Naive thymus-derived CD4-positive, alpha-beta T cell (primary cell): ENCODE data around the gene ZNF32. TPM values are rescaled to one million over a fixed set of nuclear protein-coding genes. Genes with fewer than 3 reads are reported as not detected.

ENCODE experiments used
- ATAC-seq: fragments of 150-1000 bp; cut with Tn5 transposase; 2 replicates; pipeline ENCODE4 v1.10.0; 2021; ENCODE audit warnings: mild to moderate bottlenecking, moderate library complexity
- CTCF ChIA-PET: fragments of 350-600 bp; sonication (Branson Sonifier 250); formaldehyde crosslinking; loops from one replicate; lab custom pipeline; 2021; ENCODE audit warnings: antibody characterized with exemption; lab: Charles Lee
- POLR2A ChIA-PET: fragments of 350-600 bp; sonication (Branson Sonifier 250); formaldehyde crosslinking; loops from one replicate; lab custom pipeline; 2021; ENCODE audit warnings: antibody characterized with exemption, inconsistent platforms; lab: Charles Lee
- DNase-seq, 9 donors: peaks; one replicate each; pipeline versions ENCODE4 v3.0.0 to v3.0.0-alpha.2; 2020 to 2022; ENCODE audit warnings: mixed read lengths in 1 of 9
- H3K27ac ChIP-seq: one replicate; pipeline ENCODE4 v1.7.0; 2013; ENCODE audit warnings: mild to moderate bottlenecking, low read depth, low read length, moderate library complexity
- H3K27me3 ChIP-seq, 2 donors: one replicate each; pipeline ENCODE4 v1.7.0; 2013; ENCODE audit warnings: low read length in 2 of 2, mild to moderate bottlenecking in 2 of 2, moderate library complexity in 2 of 2; ENCODE audit not compliant: control insufficient read depth in 2 of 2, insufficient read depth in 2 of 2
- H3K36me3 ChIP-seq, 3 experiments: 1 replicate in 2 of 3; 2 replicates in 1 of 3; pipeline ENCODE4 v1.7.0; 2013; ENCODE audit warnings: low read length in 3 of 3, mild to moderate bottlenecking in 3 of 3, moderate library complexity in 1 of 3; ENCODE audit not compliant: insufficient read depth in 3 of 3, control insufficient read depth in 2 of 3
- H3K4me1 ChIP-seq, 2 donors: one replicate each; pipeline ENCODE4 v1.7.0; 2013; ENCODE audit warnings: low read length in 2 of 2, mild to moderate bottlenecking in 2 of 2, moderate library complexity in 1 of 2; ENCODE audit not compliant: control insufficient read depth in 2 of 2, insufficient read depth in 2 of 2
- H3K4me3 ChIP-seq: 2 replicates; pipeline ENCODE4 v1.7.0; 2013; ENCODE audit warnings: mild to moderate bottlenecking, low read length
- H3K9me3 ChIP-seq, 3 experiments: 1 replicate in 2 of 3; 2 replicates in 1 of 3; pipeline ENCODE4 v1.7.0; 2013; ENCODE audit warnings: low read length in 3 of 3; ENCODE audit not compliant: control insufficient read depth in 2 of 3
- H3K27ac Mint-ChIP-seq, 9 donors: one replicate each; pipeline ENCODE4 v1.8.0; 2020 to 2022; ENCODE audit warnings: mixed read lengths in 9 of 9, mild to moderate bottlenecking in 8 of 9, moderate library complexity in 5 of 9, inconsistent platforms in 2 of 9
- H3K27me3 Mint-ChIP-seq, 5 donors: one replicate each; pipeline ENCODE4 v1.8.0; 2021 to 2022; ENCODE audit warnings: mixed read lengths in 5 of 5, mild to moderate bottlenecking in 1 of 5
- H3K36me3 Mint-ChIP-seq, 5 donors: one replicate each; pipeline ENCODE4 v1.8.0; 2020 to 2022; ENCODE audit warnings: mixed read lengths in 5 of 5, mild to moderate bottlenecking in 3 of 5, inconsistent platforms in 1 of 5
- H3K4me1 Mint-ChIP-seq, 7 donors: one replicate each; pipeline ENCODE4 v1.8.0; 2020 to 2022; ENCODE audit warnings: mixed read lengths in 7 of 7, mild to moderate bottlenecking in 3 of 7, inconsistent platforms in 1 of 7
- H3K4me3 Mint-ChIP-seq, 10 donors: one replicate each; pipeline ENCODE4 v1.8.0; 2020 to 2022; ENCODE audit warnings: mild to moderate bottlenecking in 10 of 10, mixed read lengths in 10 of 10, moderate library complexity in 6 of 10, inconsistent platforms in 2 of 10
- H3K9me3 Mint-ChIP-seq, 11 donors: one replicate each; pipeline ENCODE4 v1.8.0; 2020 to 2022; ENCODE audit warnings: mixed read lengths in 11 of 11, mild to moderate bottlenecking in 4 of 11, inconsistent platforms in 1 of 11, moderate library complexity in 1 of 11
- intact Hi-C, 2 donors: fragments of 100-400 bp; cut with micrococcal nuclease; formaldehyde crosslinking; loops; one replicate each; pipeline ENCODE4 v1.15.1; 2023
- polyA plus RNA-seq, 2 donors: library from polyadenylated mRNA; unstranded; fragments of 300-500 nt; fragmentation: Illumina TruSeq; gene quantifications; one replicate each; pipeline ENCODE4 v1.2.3, GENCODE V29; 2021
- total RNA-seq, 6 experiments: library from RNA in 5 of 6; stranded (reverse) in 5 of 6; gene quantifications; 1 replicate in 5 of 6; 2 replicates in 1 of 6; pipeline ENCODE4 v1.2.3 and lab custom pipeline; 2021 to 2026

The ZNF32 gene
- total and polyA plus RNA-seq, 7 experiments from 2014 or later, result 19.3 to 98.8 (median 44.4) TPM

- Mint-ChIP-seq H3K27me3 (peaks cover 21 to 32% (median 26%) of the 10 kb centered on the region in 5 donors), H3K27ac (no peak overlapping the region), H3K4me1 (peaks cover 0 to 6% (median 4%) of the 10 kb centered on the region in 7 donors), H3K9me3 (peaks cover 0 to 2% (median 0%) of the 10 kb centered on the region in 11 donors), H3K4me3 (no peak overlapping the region), H3K36me3 (no peaks in the 10 kb centered on the region)
- no peak overlapping the region for H3K27ac ChIP-seq
- no peaks in the 10 kb centered on the region for H3K27me3 ChIP-seq
- no peaks in the 10 kb centered on the region for H3K9me3 ChIP-seq
- H3K4me1 ChIP-seq, result no peaks in the 10 kb centered on the region
- no peak for DNase-seq
- H3K36me3 ChIP-seq, result no peaks in the 10 kb centered on the region
- no peak overlapping the region for H3K4me3 ChIP-seq
- POLR2A ChIA-PET, result no interaction called here
- CTCF ChIA-PET, result interaction anchor here (2.6 kb wide), 1 partner anchor 14 kb away, joined by 6 read pairs; no protein-coding TSS in a partner anchor
- no peak for ATAC-seq
- intact Hi-C loops, result no loop called here
Measured at GRCh38 chr10:43676331-43676730, 27.6 kb upstream of the ZNF32 start.

GRCh38 chr10:43674553-43675210, 26.0 kb upstream of the ZNF32 start:
- no peaks in the 10 kb centered on the region for H3K9me3 ChIP-seq
- Mint-ChIP-seq H3K4me3 (no peak overlapping the region), H3K9me3 (peaks cover 0 to 2% (median 0%) of the 10 kb centered on the region in 11 donors), H3K27me3 (peaks cover 24 to 34% (median 26%) of the 10 kb centered on the region in 5 donors), H3K27ac (no peak overlapping the region), H3K36me3 (no peaks in the 10 kb centered on the region), H3K4me1 (peaks cover 0 to 6% (median 3%) of the 10 kb centered on the region in 7 donors)
- H3K27me3 ChIP-seq, result no peaks in the 10 kb centered on the region
- no peak for ATAC-seq
- DNase-seq, result no peak
- H3K4me3 ChIP-seq, result no peak overlapping the region
- ChIA-PET CTCF (interaction anchor here (1.1 to 2.9 kb wide), 3 partner anchors 8 to 426 kb away, joined by 3 to 13 read pairs (median 6); no protein-coding TSS in a partner anchor), POLR2A (no interaction called here)
- no peaks in the 10 kb centered on the region for H3K4me1 ChIP-seq
- intact Hi-C loops, result loop anchor here in 1 of 2 donors (5.0 kb wide), 1 partner anchor 1298 kb away; no protein-coding TSS in a partner anchor
- H3K36me3 ChIP-seq, result no peaks in the 10 kb centered on the region
- no peak overlapping the region for H3K27ac ChIP-seq

GRCh38 chr10:43673471-43673870, 24.8 kb upstream of the ZNF32 start:
- peaks cover 0 to 2% (median 0%) of the 10 kb centered on the region in 11 donors for H3K9me3 Mint-ChIP-seq
- H3K27me3 ChIP-seq, result no peaks in the 10 kb centered on the region
- H3K36me3 Mint-ChIP-seq, result peaks cover 0 to 1% (median 0%) of the 10 kb centered on the region in 5 donors
- no peak overlapping the region for H3K27ac ChIP-seq
- no peak for DNase-seq
- intact Hi-C loops, result loop anchor here in 1 of 2 donors (5.0 kb wide), 1 partner anchor 1299 kb away; no protein-coding TSS in a partner anchor
- no peak for ATAC-seq
- H3K4me3 Mint-ChIP-seq, result no peak overlapping the region
- ChIA-PET CTCF (interaction anchor here (0.6 to 2.9 kb wide), 4 partner anchors 9 to 1183 kb away, joined by 3 to 13 read pairs (median 4); no protein-coding TSS in a partner anchor), POLR2A (no interaction called here)
- H3K4me3 ChIP-seq, result no peak overlapping the region
- no peak overlapping the region for H3K27ac Mint-ChIP-seq
- no peaks in the 10 kb centered on the region for H3K4me1 ChIP-seq
- peaks cover 24 to 39% (median 31%) of the 10 kb centered on the region in 5 donors for H3K27me3 Mint-ChIP-seq
- H3K4me1 Mint-ChIP-seq, result peaks cover 0 to 7% (median 3%) of the 10 kb centered on the region in 7 donors
- H3K36me3 ChIP-seq, result no peaks in the 10 kb centered on the region
- H3K9me3 ChIP-seq, result no peaks in the 10 kb centered on the region

- H3K4me3 Mint-ChIP-seq, result no peak overlapping the region
- Histone ChIP-seq H3K27ac (no peak overlapping the region), H3K27me3 (no peaks in the 10 kb centered on the region), H3K4me1 (no peaks in the 10 kb centered on the region), H3K4me3 (no peak overlapping the region), H3K9me3 (no peaks in the 10 kb centered on the region), H3K36me3 (no peaks in the 10 kb centered on the region)
- DNase-seq (peak in 8 of 9 donors; percentile 18 to 71 (median 52)), ATAC-seq (peak; percentile 75)
- intact Hi-C loops, result loop anchor here (1.0 to 5.0 kb wide), 8 partner anchors 18 to 1300 kb away; no protein-coding TSS in a partner anchor
- ChIA-PET POLR2A (no interaction called here), CTCF (interaction anchor here (1.0 to 2.9 kb wide), 8 partner anchors 9 to 1191 kb away, joined by 3 to 13 read pairs (median 3); no protein-coding TSS in a partner anchor)
- H3K36me3 Mint-ChIP-seq, result peaks cover 0 to 6% (median 0%) of the 10 kb centered on the region in 5 donors
- H3K4me1 Mint-ChIP-seq, result peaks cover 2 to 11% (median 6%) of the 10 kb centered on the region in 7 donors
- peaks cover 33 to 46% (median 38%) of the 10 kb centered on the region in 5 donors for H3K27me3 Mint-ChIP-seq
- no peak overlapping the region for H3K27ac Mint-ChIP-seq
- peaks cover 0 to 2% (median 0%) of the 10 kb centered on the region in 11 donors for H3K9me3 Mint-ChIP-seq
Measured at GRCh38 chr10:43671659-43672531, 23.2 kb upstream of the ZNF32 start.

- Histone ChIP-seq H3K27ac (no peak overlapping the region), H3K4me3 (no peak overlapping the region), H3K9me3 (no peaks in the 10 kb centered on the region), H3K27me3 (no peaks in the 10 kb centered on the region), H3K4me1 (no peaks in the 10 kb centered on the region), H3K36me3 (no peaks in the 10 kb centered on the region)
- DNase-seq (no peak), ATAC-seq (no peak)
- no peak overlapping the region for H3K4me3 Mint-ChIP-seq
- H3K36me3 Mint-ChIP-seq, result peaks cover 0 to 6% (median 0%) of the 10 kb centered on the region in 5 donors
- H3K9me3 Mint-ChIP-seq, result peaks cover 0 to 2% (median 0%) of the 10 kb centered on the region in 11 donors
- peaks cover 4 to 13% (median 8%) of the 10 kb centered on the region in 7 donors for H3K4me1 Mint-ChIP-seq
- CTCF ChIA-PET, result interaction anchor here (0.9 to 1.0 kb wide), 2 partner anchors 17 to 1189 kb away, joined by 3 to 4 read pairs; no protein-coding TSS in a partner anchor
- peaks cover 33 to 48% (median 43%) of the 10 kb centered on the region in 5 donors for H3K27me3 Mint-ChIP-seq
- intact Hi-C loops, result no loop called here
- POLR2A ChIA-PET, result no interaction called here
- H3K27ac Mint-ChIP-seq, result no peak overlapping the region
Measured at GRCh38 chr10:43669386-43669785, 20.7 kb upstream of the ZNF32 start.

GRCh38 chr10:43667761-43668386, 19.2 kb upstream of the ZNF32 start:
- ATAC-seq (no peak), DNase-seq (no peak)
- no peak overlapping the region for H3K4me3 ChIP-seq
- H3K27me3 Mint-ChIP-seq, result peaks cover 33 to 46% (median 35%) of the 10 kb centered on the region in 5 donors
- H3K4me3 Mint-ChIP-seq, result no peak overlapping the region
- peaks cover 0 to 11% (median 4%) of the 10 kb centered on the region in 5 donors for H3K36me3 Mint-ChIP-seq
- H3K27ac ChIP-seq, result no peak overlapping the region
- H3K4me1 Mint-ChIP-seq, result peaks cover 4 to 13% (median 8%) of the 10 kb centered on the region in 7 donors
- intact Hi-C loops, result no loop called here
- no peak overlapping the region for H3K27ac Mint-ChIP-seq
- no peaks in the 10 kb centered on the region for H3K36me3 ChIP-seq
- ChIA-PET CTCF (interaction anchor here (0.7 kb wide), 1 partner anchor 463 kb away, joined by 3 read pairs; no protein-coding TSS in a partner anchor), POLR2A (no interaction called here)
- no peaks in the 10 kb centered on the region for H3K4me1 ChIP-seq
- H3K27me3 ChIP-seq, result no peaks in the 10 kb centered on the region
- H3K9me3 ChIP-seq, result no peaks in the 10 kb centered on the region
- H3K9me3 Mint-ChIP-seq, result peaks cover 0 to 7% (median 2%) of the 10 kb centered on the region in 11 donors
